Loucy (cell line): ENCODE data around the gene CENPF.

Experiments used
- H2AFZ ChIP-seq: fragments of 200-600 bp; sonication (generic); 2 replicates; pipeline ENCODE4 v1.6.0; 2016; ENCODE audit warnings: antibody characterized with exemption, mild to moderate bottlenecking, low read length, moderate library complexity
- H3F3A ChIP-seq: fragments of 200-600 bp; 2 replicates; pipeline ENCODE4 v1.6.0; 2016; ENCODE audit warnings: antibody characterized with exemption, low read depth, mild to moderate bottlenecking
- H3K27me3 ChIP-seq: fragments of 200-600 bp; sonication (generic); 2 replicates; pipeline ENCODE4 v1.6.1; 2014; ENCODE audit warnings: low read length, mild to moderate bottlenecking; ENCODE audit not compliant: insufficient read depth, poor library complexity, severe bottlenecking
- H3K36me3 ChIP-seq: fragments of 200-600 bp; sonication (generic); 2 replicates; pipeline ENCODE4 v1.6.1; 2016; ENCODE audit warnings: low read length; ENCODE audit not compliant: insufficient read depth
- H3K4me1 ChIP-seq: fragments of 200-600 bp; sonication (generic); 2 replicates; pipeline ENCODE4 v1.5.1; 2014; ENCODE audit warnings: low read length, mild to moderate bottlenecking; ENCODE audit not compliant: insufficient read depth, poor library complexity, severe bottlenecking
- H3K4me2 ChIP-seq: fragments of 200-600 bp; sonication (generic); 2 replicates; pipeline ENCODE4 v1.6.0; 2014; ENCODE audit warnings: antibody characterized with exemption, low read length, low read depth, mild to moderate bottlenecking; ENCODE audit not compliant: poor library complexity, severe bottlenecking
- H3K4me3 ChIP-seq: fragments of 200-600 bp; sonication (generic); 2 replicates; pipeline ENCODE4 v1.5.1; 2014; ENCODE audit warnings: low read length, mild to moderate bottlenecking, mixed read lengths; ENCODE audit not compliant: poor library complexity, severe bottlenecking
- H3K79me2 ChIP-seq: fragments of 200-600 bp; sonication (generic); 2 replicates; pipeline ENCODE4 v1.6.1; 2014; ENCODE audit warnings: low read length; ENCODE audit not compliant: insufficient read depth
- H3K9ac ChIP-seq: fragments of 200-600 bp; sonication (generic); 2 replicates; pipeline ENCODE4 v1.6.0; 2014; ENCODE audit warnings: mild to moderate bottlenecking, low read depth, low read length, moderate library complexity; ENCODE audit not compliant: poor library complexity, severe bottlenecking
- H3K9me2 ChIP-seq: fragments of 200-600 bp; sonication (generic); replicated peaks from 2 replicates; pipeline ENCODE4 v1.6.1; 2016; ENCODE audit warnings: low read depth, low read length, mixed read lengths
- H3K9me3 ChIP-seq: fragments of 200-600 bp; sonication (generic); 2 replicates; pipeline ENCODE4 v1.6.1; 2014; ENCODE audit warnings: mild to moderate bottlenecking, antibody characterized with exemption, low read length, low read depth; ENCODE audit not compliant: insufficient read depth
- H4K20me1 ChIP-seq: fragments of 200-600 bp; sonication (generic); 2 replicates; pipeline ENCODE4 v1.6.0; 2014; ENCODE audit warnings: antibody characterized with exemption, low read length, mild to moderate bottlenecking; ENCODE audit not compliant: insufficient read depth, poor library complexity, severe bottlenecking
- CTCF ChIP-seq: fragments of 200-600 bp; sonication (generic); conservative IDR thresholded peaks from 2 replicates; pipeline ENCODE4 v1.5.1; 2014; ENCODE audit warnings: mild to moderate bottlenecking, antibody characterized with exemption, low read length
- EZH2phosphoT487 ChIP-seq: fragments of 200-600 bp; IDR thresholded peaks from 2 replicates; pipeline ENCODE4 v1.6.1; 2018; ENCODE audit warnings: antibody characterized with exemption, mild to moderate bottlenecking, moderate library complexity, borderline replicate concordance

Gene CENPF

GRCh38 chr1:214638459-214638807, 35.4 kb downstream of the CENPF start:
- no peak for TF ChIP-seq CTCF
- no peak for TF ChIP-seq EZH2phosphoT487
- peaks cover 100% of the 10 kb centered on the region for H3K36me3 ChIP-seq

GRCh38 chr1:214638997-214639396, 36.0 kb downstream of the CENPF start:
- no peak overlapping the region for H2AFZ ChIP-seq
- H3F3A ChIP-seq: no peaks in the 10 kb centered on the region
- peaks cover 100% of the 10 kb centered on the region for H3K36me3 ChIP-seq
- H3K79me2 ChIP-seq: peaks cover 34% of the 10 kb centered on the region
- TF ChIP-seq CTCF: no peak
- no peak for TF ChIP-seq EZH2phosphoT487
- H3K27me3 ChIP-seq: no peaks in the 10 kb centered on the region
- H4K20me1 ChIP-seq: peaks cover 6% of the 10 kb centered on the region
- H3K4me1 ChIP-seq: no peaks in the 10 kb centered on the region
- no peaks in the 10 kb centered on the region for H3K9me2 ChIP-seq
- no peak overlapping the region for H3K4me2 ChIP-seq
- H3K9me3 ChIP-seq: no peaks in the 10 kb centered on the region
- H3K4me3 ChIP-seq: no peak overlapping the region
- no peak overlapping the region for H3K9ac ChIP-seq

More at GRCh38 chr1:214638459-214638807, 35.4 kb downstream of the CENPF start:
- peaks cover 6% of the 10 kb centered on the region for H4K20me1 ChIP-seq
- no peak overlapping the region for H3K9ac ChIP-seq
- no peaks in the 10 kb centered on the region for H3K4me1 ChIP-seq
- H3K27me3 ChIP-seq: no peaks in the 10 kb centered on the region
- peaks cover 39% of the 10 kb centered on the region for H3K79me2 ChIP-seq
- H3K4me2 ChIP-seq: no peak overlapping the region
- no peaks in the 10 kb centered on the region for H3F3A ChIP-seq
- H3K9me3 ChIP-seq: no peaks in the 10 kb centered on the region
- H3K4me3 ChIP-seq: no peak overlapping the region
- no peak overlapping the region for H2AFZ ChIP-seq
- H3K9me2 ChIP-seq: no peaks in the 10 kb centered on the region

DNA sequence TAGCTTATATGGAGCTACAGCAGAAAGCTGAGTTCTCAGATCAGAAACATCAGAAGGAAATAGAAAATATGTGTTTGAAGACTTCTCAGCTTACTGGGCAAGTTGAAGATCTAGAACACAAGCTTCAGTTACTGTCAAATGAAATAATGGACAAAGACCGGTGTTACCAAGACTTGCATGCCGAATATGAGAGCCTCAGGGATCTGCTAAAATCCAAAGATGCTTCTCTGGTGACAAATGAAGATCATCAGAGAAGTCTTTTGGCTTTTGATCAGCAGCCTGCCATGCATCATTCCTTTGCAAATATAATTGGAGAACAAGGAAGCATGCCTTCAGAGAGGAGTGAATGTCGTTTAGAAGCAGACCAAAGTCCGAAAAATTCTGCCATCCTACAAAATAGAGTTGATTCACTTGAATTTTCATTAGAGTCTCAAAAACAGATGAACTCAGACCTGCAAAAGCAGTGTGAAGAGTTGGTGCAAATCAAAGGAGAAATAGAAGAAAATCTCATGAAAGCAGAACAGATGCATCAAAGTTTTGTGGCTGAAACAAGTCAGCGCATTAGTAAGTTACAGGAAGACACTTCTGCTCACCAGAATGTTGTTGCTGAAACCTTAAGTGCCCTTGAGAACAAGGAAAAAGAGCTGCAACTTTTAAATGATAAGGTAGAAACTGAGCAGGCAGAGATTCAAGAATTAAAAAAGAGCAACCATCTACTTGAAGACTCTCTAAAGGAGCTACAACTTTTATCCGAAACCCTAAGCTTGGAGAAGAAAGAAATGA, 37.6 kb downstream of the CENPF start:
- Histone ChIP-seq H3K27me3 (no peaks in the 10 kb centered on the region), H3F3A (no peaks in the 10 kb centered on the region), H3K9me3 (no peaks in the 10 kb centered on the region), H2AFZ (no peak overlapping the region), H3K9ac (no peak overlapping the region), H3K4me1 (no peaks in the 10 kb centered on the region), H3K4me3 (no peak overlapping the region), H3K79me2 (peaks cover 19% of the 10 kb centered on the region), H4K20me1 (peaks cover 6% of the 10 kb centered on the region), H3K4me2 (no peak overlapping the region), H3K9me2 (no peaks in the 10 kb centered on the region), H3K36me3 (peaks cover 100% of the 10 kb centered on the region)
- TF ChIP-seq CTCF (no peak), EZH2phosphoT487 (no peak)
